CD14-positive monocyte (primary cell): ENCODE data around the gene CAMSAP3. TPM values are rescaled to one million over a fixed set of nuclear protein-coding genes. Genes with fewer than 3 reads are reported as not detected.

ENCODE experiments used
- DNase-seq, 3 donors: peaks; one replicate each; pipeline ENCODE4 v3.0.0-alpha.2; 2011 to 2022
- H2AFZ ChIP-seq: 2 replicates; pipeline ENCODE4 v1.6.0; 2012; ENCODE audit warnings: mild to moderate bottlenecking, low read depth, low read length, inconsistent platforms; ENCODE audit not compliant: insufficient read depth, poor library complexity, severe bottlenecking
- H3K27ac ChIP-seq, 2 donors: 1 replicate in 1 of 2; 2 replicates in 1 of 2; pipeline ENCODE4 v1.5.1; 2012 to 2013; ENCODE audit warnings: low read length in 2 of 2, control low read depth in 1 of 2, inconsistent platforms in 1 of 2, low read depth in 1 of 2, mild to moderate bottlenecking in 1 of 2
- H3K27me3 ChIP-seq, 2 donors: one replicate each; pipeline versions ENCODE4 v1.6.0 to v1.6.1; 2011 to 2013; ENCODE audit warnings: low read length in 2 of 2; ENCODE audit not compliant: control insufficient read depth in 2 of 2, insufficient read depth in 2 of 2
- H3K36me3 ChIP-seq, 2 donors: replicated peaks in 1 of 2; 1 replicate in 1 of 2; 2 replicates in 1 of 2; pipeline versions ENCODE4 v1.5.1 to v1.6.1; 2012 to 2013; ENCODE audit warnings: low read length in 2 of 2, control low read depth in 1 of 2, inconsistent platforms in 1 of 2, mild to moderate bottlenecking in 1 of 2; ENCODE audit not compliant: insufficient read depth in 2 of 2, control insufficient read depth in 1 of 2
- H3K4me1 ChIP-seq, 2 donors: 1 replicate in 1 of 2; 2 replicates in 1 of 2; pipeline versions ENCODE4 v1.5.1 to v1.6.1; 2012 to 2013; ENCODE audit warnings: low read length in 2 of 2, control low read depth in 1 of 2, inconsistent platforms in 1 of 2, mild to moderate bottlenecking in 1 of 2, moderate library complexity in 1 of 2; ENCODE audit not compliant: insufficient read depth in 2 of 2, control insufficient read depth in 1 of 2
- H3K4me2 ChIP-seq: replicated peaks from 2 replicates; pipeline ENCODE3; 2012; ENCODE audit warnings: low read length, moderate library complexity, mild to moderate bottlenecking; ENCODE audit not compliant: poor library complexity, severe bottlenecking; ENCODE audit errors: extremely low read depth
- H3K4me3 ChIP-seq, 3 experiments: fragments of 200-600 bp in 1 of 3; sonication (generic) in 1 of 3; replicated peaks in 1 of 3; 1 replicate in 2 of 3; 2 replicates in 1 of 3; pipeline ENCODE4 v1.5.1; 2011 to 2013; ENCODE audit warnings: low read length in 3 of 3, mild to moderate bottlenecking in 3 of 3, control low read depth in 2 of 3, low read depth in 2 of 3, inconsistent platforms in 1 of 3, moderate library complexity in 1 of 3
- H3K79me2 ChIP-seq: 2 replicates; pipeline ENCODE4 v1.6.0; 2012; ENCODE audit warnings: mild to moderate bottlenecking, control low read depth, inconsistent platforms, low read length, moderate library complexity; ENCODE audit not compliant: insufficient read depth
- H3K9ac ChIP-seq: 2 replicates; pipeline ENCODE4 v1.6.0; 2017; ENCODE audit warnings: low read length, mild to moderate bottlenecking; ENCODE audit not compliant: insufficient read depth, poor library complexity, severe bottlenecking
- H3K9me3 ChIP-seq, 2 donors: replicated peaks in 1 of 2; 1 replicate in 1 of 2; 2 replicates in 1 of 2; pipeline versions ENCODE4 v1.5.1 to v1.6.1; 2012 to 2013; ENCODE audit warnings: low read length in 2 of 2, control low read depth in 1 of 2; ENCODE audit not compliant: control insufficient read depth in 1 of 2, insufficient read depth in 1 of 2
- H4K20me1 ChIP-seq: 2 replicates; pipeline ENCODE4 v1.6.0; 2012; ENCODE audit warnings: mild to moderate bottlenecking, low read length, control low read depth, moderate library complexity; ENCODE audit not compliant: insufficient read depth
- H3K27ac Mint-ChIP-seq, 7 donors: one replicate each; pipeline ENCODE4 v1.8.0; 2020; ENCODE audit warnings: mild to moderate bottlenecking in 7 of 7, mixed read lengths in 7 of 7, moderate library complexity in 6 of 7, inconsistent platforms in 2 of 7
- H3K27me3 Mint-ChIP-seq, 3 donors: one replicate each; pipeline ENCODE4 v1.8.0; 2021 to 2022; ENCODE audit warnings: low read depth in 3 of 3, mild to moderate bottlenecking in 3 of 3, mixed read lengths in 3 of 3, moderate library complexity in 3 of 3, inconsistent platforms in 1 of 3
- H3K36me3 Mint-ChIP-seq, 2 donors: one replicate each; pipeline ENCODE4 v1.8.0; 2020; ENCODE audit warnings: mixed read lengths in 2 of 2, inconsistent platforms in 1 of 2, mild to moderate bottlenecking in 1 of 2
- H3K4me1 Mint-ChIP-seq: one replicate; pipeline ENCODE4 v1.8.0; 2020; ENCODE audit warnings: mild to moderate bottlenecking, mixed read lengths
- H3K4me3 Mint-ChIP-seq, 2 donors: one replicate each; pipeline ENCODE4 v1.8.0; 2020; ENCODE audit warnings: mild to moderate bottlenecking in 2 of 2, mixed read lengths in 2 of 2, moderate library complexity in 1 of 2
- H3K9me3 Mint-ChIP-seq, 7 donors: one replicate each; pipeline ENCODE4 v1.8.0; 2020 to 2022; ENCODE audit warnings: mixed read lengths in 7 of 7, mild to moderate bottlenecking in 6 of 7, moderate library complexity in 6 of 7, inconsistent platforms in 2 of 7
- WGBS: methylation state at CpG from one replicate; pipeline ENCODE4 v1.1.5; 2013; ENCODE audit warnings: missing lambda C conversion rate; ENCODE audit not compliant: insufficient coverage; 5-methylcytosine and 5-hydroxymethylcytosine counted together
- intact Hi-C, 2 donors: fragments of 100-400 bp; cut with micrococcal nuclease; formaldehyde crosslinking; loops; one replicate each; pipeline versions ENCODE4 v1.15.0 to v1.15.1; 2023
- polyA plus RNA-seq, 3 donors: library from polyadenylated mRNA; depleted of rRNA in 1 of 3; unstranded in 2 of 3; stranded (reverse) in 1 of 3; fragments of 300-500 nt in 2 of 3; fragments of >200 nt in 1 of 3; fragmentation: Illumina TruSeq in 2 of 3; gene quantifications; 1 replicate in 2 of 3; 2 replicates in 1 of 3; pipeline ENCODE4 v1.2.3, GENCODE V29; 2012 to 2021
- TF ChIP-seq, protein P1 (sequence below): fragments of 200-600 bp; IDR thresholded peaks from one replicate; pipeline ENCODE4 v1.8.0; 2022; ENCODE audit warnings: antibody characterized with exemption, mild to moderate bottlenecking

Gene CAMSAP3
- polyA plus RNA-seq, 3 donors = 0.05 TPM; not detected in 2

GRCh38 chr19:7657131-7657751 is 61.6 kb downstream of the CAMSAP3 start:
- peak overlapping the region; percentile 73 for H3K4me2 ChIP-seq
- H3K4me3 Mint-ChIP-seq = peak overlapping the region; percentile 39 to 75

DNA sequence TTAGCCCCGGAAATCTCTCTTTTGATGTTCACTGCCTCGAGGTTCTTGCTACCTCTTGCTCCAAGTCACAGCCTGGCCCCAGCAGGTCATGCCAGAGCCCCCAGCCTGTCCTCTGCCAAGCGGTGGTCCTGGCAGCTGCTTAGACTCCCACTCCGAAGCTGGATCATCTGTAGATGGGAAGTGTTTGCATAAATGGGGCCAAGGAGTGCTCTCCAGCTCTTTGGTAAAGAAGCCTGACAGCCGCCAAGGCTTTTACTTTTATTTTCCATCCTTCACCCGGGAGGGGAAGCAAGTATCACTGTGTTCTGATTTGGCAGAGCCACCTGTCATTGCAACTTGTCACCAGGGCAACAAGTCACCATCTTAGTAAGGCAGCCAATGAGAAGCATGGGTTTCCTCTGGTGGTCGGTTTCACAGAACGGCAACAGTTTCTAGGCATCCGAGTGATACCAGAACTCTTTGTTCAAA is 62.6 kb downstream of the CAMSAP3 start:
- Histone ChIP-seq H3K9ac (peak overlapping the region; percentile 81), H4K20me1 (no peaks in the 10 kb centered on the region), H3K36me3 (no peaks in the 10 kb centered on the region), H2AFZ (peak overlapping the region; percentile 49), H3K4me3 (peak overlapping the region in 2 of 3 experiments; percentile 16 to 61), H3K4me2 (peak overlapping the region; percentile 73), H3K27me3 (no peaks in the 10 kb centered on the region), H3K79me2 (no peaks in the 10 kb centered on the region), H3K9me3 (no peaks in the 10 kb centered on the region), H3K27ac (peak overlapping the region; percentile 99 to 100), H3K4me1 (peaks cover 69 to 74% of the 10 kb centered on the region in 2 donors)
- DNase-seq = peak; percentile 72 to 87 (median 82)
- peak overlapping the region; percentile 98 to 100 (median 99) for H3K27ac Mint-ChIP-seq
- H3K27me3 Mint-ChIP-seq = peaks cover 0 to 18% (median 0%) of the 10 kb centered on the region in 3 donors
- H3K4me1 Mint-ChIP-seq = peaks cover 58% of the 10 kb centered on the region
- TF ChIP-seq, protein P1, sequence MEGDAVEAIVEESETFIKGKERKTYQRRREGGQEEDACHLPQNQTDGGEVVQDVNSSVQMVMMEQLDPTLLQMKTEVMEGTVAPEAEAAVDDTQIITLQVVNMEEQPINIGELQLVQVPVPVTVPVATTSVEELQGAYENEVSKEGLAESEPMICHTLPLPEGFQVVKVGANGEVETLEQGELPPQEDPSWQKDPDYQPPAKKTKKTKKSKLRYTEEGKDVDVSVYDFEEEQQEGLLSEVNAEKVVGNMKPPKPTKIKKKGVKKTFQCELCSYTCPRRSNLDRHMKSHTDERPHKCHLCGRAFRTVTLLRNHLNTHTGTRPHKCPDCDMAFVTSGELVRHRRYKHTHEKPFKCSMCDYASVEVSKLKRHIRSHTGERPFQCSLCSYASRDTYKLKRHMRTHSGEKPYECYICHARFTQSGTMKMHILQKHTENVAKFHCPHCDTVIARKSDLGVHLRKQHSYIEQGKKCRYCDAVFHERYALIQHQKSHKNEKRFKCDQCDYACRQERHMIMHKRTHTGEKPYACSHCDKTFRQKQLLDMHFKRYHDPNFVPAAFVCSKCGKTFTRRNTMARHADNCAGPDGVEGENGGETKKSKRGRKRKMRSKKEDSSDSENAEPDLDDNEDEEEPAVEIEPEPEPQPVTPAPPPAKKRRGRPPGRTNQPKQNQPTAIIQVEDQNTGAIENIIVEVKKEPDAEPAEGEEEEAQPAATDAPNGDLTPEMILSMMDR = no peak
- whole genome bisulfite sequencing = 0% methylated on average over 4 of the region's 9 CpGs
- H3K36me3 Mint-ChIP-seq = no peaks in the 10 kb centered on the region
- intact Hi-C loops = loop anchor here (2.0 to 10.0 kb wide), 2 partner anchors 19 to 113 kb away; partner anchors contain the start of gene MCEMP1 (in 1 of the 2)
- H3K9me3 Mint-ChIP-seq = peaks cover 0 to 2% (median 0%) of the 10 kb centered on the region in 7 donors
- peak overlapping the region; percentile 67 to 73 for H3K4me3 Mint-ChIP-seq

More at GRCh38 chr19:7657131-7657751, 61.6 kb downstream of the CAMSAP3 start:
- Histone ChIP-seq H3K4me3 (peak overlapping the region in 2 of 3 experiments; percentile 17 to 61), H3K9me3 (no peaks in the 10 kb centered on the region), H3K79me2 (no peaks in the 10 kb centered on the region), H4K20me1 (no peaks in the 10 kb centered on the region), H3K4me1 (peaks cover 79 to 81% of the 10 kb centered on the region in 2 donors), H3K27me3 (no peaks in the 10 kb centered on the region), H3K9ac (peak overlapping the region; percentile 81), H2AFZ (peak overlapping the region; percentile 40), H3K27ac (peak overlapping the region; percentile 99 to 100), H3K36me3 (no peaks in the 10 kb centered on the region)
- Mint-ChIP-seq H3K36me3 (no peaks in the 10 kb centered on the region), H3K27me3 (peaks cover 0 to 18% (median 0%) of the 10 kb centered on the region in 3 donors), H3K27ac (peak overlapping the region; percentile 98 to 100 (median 99)), H3K9me3 (peaks cover 0 to 2% (median 0%) of the 10 kb centered on the region in 7 donors), H3K4me1 (peaks cover 67% of the 10 kb centered on the region)
- TF ChIP-seq, protein P1 = no peak
- peak; percentile 94 to 98 (median 97) for DNase-seq
- intact Hi-C loops = loop anchor here in 1 of 2 donors (1.0 to 10.0 kb wide), 2 partner anchors 20 to 112 kb away; partner anchors contain the start of gene MCEMP1
- WGBS = 0% methylated on average over 6 of the region's 14 CpGs
